CD4-positive, alpha-beta T cell treated with Interleukin-4 for 4 hours (primary cell): Measurements from ENCODE around the gene DUS4L.

Source experiments
- DNase-seq: peaks from one replicate; pipeline ENCODE4 v3.0.0-alpha.2; 2020

The DUS4L gene

GRCh38 chr7:107580716-107581383 is 17.1 kb downstream of the DUS4L start:
- DNase-seq = no peak

GRCh38 chr7:107581387-107582013 is 17.7 kb downstream of the DUS4L start:
- DNase-seq = no peak

GRCh38 chr7:107582875-107583274 is 19.1 kb downstream of the DUS4L start:
- DNase-seq = no peak

- no peak for DNase-seq
Observed at GRCh38 chr7:107584716-107585115, 20.9 kb downstream of the DUS4L start.

GRCh38 chr7:107588529-107589130 is 24.9 kb downstream of the DUS4L start:
- DNase-seq = no peak

GRCh38 chr7:107591421-107591820 is 27.6 kb downstream of the DUS4L start:
- no peak for DNase-seq

- DNase-seq = no peak
Observed at GRCh38 chr7:107592361-107593024, 28.7 kb downstream of the DUS4L start.

GRCh38 chr7:107593025-107593410 is 29.2 kb downstream of the DUS4L start:
- no peak for DNase-seq

GRCh38 chr7:107594961-107595737 is 31.4 kb downstream of the DUS4L start:
- no peak for DNase-seq

GRCh38 chr7:107596881-107597581 is 33.3 kb downstream of the DUS4L start:
- no peak for DNase-seq

GRCh38 chr7:107597582-107597916 is 33.8 kb downstream of the DUS4L start:
- DNase-seq = no peak

- no peak for DNase-seq
Observed at GRCh38 chr7:107597953-107598352, 34.2 kb downstream of the DUS4L start.

GRCh38 chr7:107599262-107599661 is 35.5 kb downstream of the DUS4L start:
- DNase-seq = no peak

GRCh38 chr7:107600816-107601215 is 37.0 kb downstream of the DUS4L start:
- DNase-seq = no peak

GRCh38 chr7:107605218-107605815 is 41.5 kb downstream of the DUS4L start:
- no peak for DNase-seq

GRCh38 chr7:107606303-107606702 is 42.5 kb downstream of the DUS4L start:
- DNase-seq = no peak

GRCh38 chr7:107609811-107610261 is 46.1 kb downstream of the DUS4L start:
- DNase-seq = no peak

GRCh38 chr7:107610323-107610722 is 46.6 kb downstream of the DUS4L start:
- DNase-seq = no peak

- no peak for DNase-seq
Observed at GRCh38 chr7:107613439-107613838, 49.7 kb downstream of the DUS4L start.

GRCh38 chr7:107613948-107614347 is 50.2 kb downstream of the DUS4L start:
- DNase-seq = no peak

GRCh38 chr7:107614425-107614824 is 50.7 kb downstream of the DUS4L start:
- no peak for DNase-seq
